NCI-H2107 (cell line): Measurements from ENCODE around the gene PIEZO2.
"Not testable (repeated sequence)": the region's sequence is repeated elsewhere in the genome, so short reads cannot be mapped to it uniquely, and the experiment has no call there.

Experiments used
- DNase-seq: peaks from one replicate; lab custom pipeline; 2025; lab: John Stamatoyannopoulos, UW

PIEZO2 gene

GRCh38 chr18:10685484-10685883, 463.9 kb downstream of the PIEZO2 start:
- no peak for DNase-seq

GRCh38 chr18:10682368-10682714, 467.0 kb downstream of the PIEZO2 start:
- no peak for DNase-seq

- no peak for DNase-seq
Measured at GRCh38 chr18:10681581-10682367, 467.6 kb downstream of the PIEZO2 start.

GRCh38 chr18:10680271-10680596, 469.1 kb downstream of the PIEZO2 start:
- no peak for DNase-seq

- no peak for DNase-seq
Measured at GRCh38 chr18:10679557-10680270, 469.7 kb downstream of the PIEZO2 start.

GRCh38 chr18:10671441-10671840, 477.9 kb downstream of the PIEZO2 start:
- DNase-seq: no peak

- no peak for DNase-seq
Measured at GRCh38 chr18:10670856-10671255, 478.5 kb downstream of the PIEZO2 start.

- DNase-seq: no peak
Measured at GRCh38 chr18:10669441-10670100, 479.8 kb downstream of the PIEZO2 start.

- DNase-seq: no peak
Measured at GRCh38 chr18:10663750-10664149, 485.6 kb downstream of the PIEZO2 start.

- no peak for DNase-seq
Measured at GRCh38 chr18:10661317-10661716, 488.1 kb downstream of the PIEZO2 start.

- DNase-seq: no peak
Measured at GRCh38 chr18:10660179-10660884, 489.0 kb downstream of the PIEZO2 start.

GRCh38 chr18:10659594-10659993, 489.8 kb downstream of the PIEZO2 start:
- DNase-seq: no peak

GRCh38 chr18:10659000-10659399, 490.4 kb downstream of the PIEZO2 start:
- no peak for DNase-seq

- DNase-seq: not testable (repeated sequence)
Measured at GRCh38 chr18:10644003-10644402, 505.4 kb downstream of the PIEZO2 start.

- DNase-seq: not testable (repeated sequence)
Measured at GRCh38 chr18:10642915-10643524, 506.3 kb downstream of the PIEZO2 start.

GRCh38 chr18:10638539-10638885, 510.9 kb downstream of the PIEZO2 start:
- not testable (repeated sequence) for DNase-seq

GRCh38 chr18:10637858-10638538, 511.4 kb downstream of the PIEZO2 start:
- DNase-seq: not testable (repeated sequence)

GRCh38 chr18:10629076-10629475, 520.3 kb downstream of the PIEZO2 start:
- DNase-seq: not testable (repeated sequence)

GRCh38 chr18:10626606-10627213, 522.7 kb downstream of the PIEZO2 start:
- DNase-seq: not testable (repeated sequence)

- not testable (repeated sequence) for DNase-seq
Measured at GRCh38 chr18:10623606-10624005, 525.8 kb downstream of the PIEZO2 start.

- DNase-seq: not testable (repeated sequence)
Measured at GRCh38 chr18:10622982-10623381, 526.4 kb downstream of the PIEZO2 start.
